SK-N-DZ (cell line): Measurements from ENCODE around the gene XDH.

ENCODE experiments used
- DNase-seq: peaks from one replicate; pipeline ENCODE4 v3.0.0-alpha.2; 2015; ENCODE audit warnings: low spot score

The XDH gene

DNA sequence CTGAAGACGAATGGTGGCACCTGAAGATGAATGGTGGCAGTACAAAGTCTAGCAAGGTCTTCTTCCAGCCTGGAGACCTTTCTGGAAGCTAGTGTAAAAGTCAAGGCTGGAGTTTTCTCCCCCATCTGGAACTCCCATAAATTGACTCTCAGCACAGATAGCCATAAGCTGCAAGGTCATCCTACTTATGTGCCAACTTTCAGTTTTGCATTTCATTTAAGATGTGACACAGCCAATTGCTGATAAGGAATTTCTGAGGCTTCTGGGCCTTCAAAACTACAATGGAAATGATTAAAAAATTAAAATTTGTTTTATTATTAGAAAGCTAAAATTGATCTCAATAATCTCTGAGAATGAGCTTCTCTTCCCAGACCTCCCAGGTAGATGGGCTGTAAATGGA, 10.2 kb downstream of the XDH start:
- DNase-seq: no peak

DNA sequence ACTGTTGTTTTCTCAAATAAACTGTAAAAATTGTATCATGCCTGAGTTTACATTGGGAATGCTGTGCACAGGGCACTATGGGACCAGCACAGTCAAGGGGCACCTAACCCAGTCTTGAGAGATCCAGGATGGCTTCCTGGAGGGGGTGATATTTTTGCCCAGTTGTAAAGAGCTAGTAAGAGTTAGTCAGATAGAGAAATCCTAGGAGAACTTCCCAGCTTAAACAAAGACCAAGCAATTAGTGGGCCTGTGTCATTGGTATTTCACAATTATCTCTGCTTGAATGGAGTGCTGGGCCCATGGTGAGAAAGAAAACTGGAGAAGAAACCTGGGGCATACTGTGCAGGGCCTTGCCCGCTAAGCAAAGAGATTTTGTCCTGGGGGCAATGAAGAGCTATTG, 12.2 kb downstream of the XDH start:
- no peak for DNase-seq

GRCh38 chr2:31401580-31401979, 13.0 kb downstream of the XDH start:
- DNase-seq: no peak

DNA sequence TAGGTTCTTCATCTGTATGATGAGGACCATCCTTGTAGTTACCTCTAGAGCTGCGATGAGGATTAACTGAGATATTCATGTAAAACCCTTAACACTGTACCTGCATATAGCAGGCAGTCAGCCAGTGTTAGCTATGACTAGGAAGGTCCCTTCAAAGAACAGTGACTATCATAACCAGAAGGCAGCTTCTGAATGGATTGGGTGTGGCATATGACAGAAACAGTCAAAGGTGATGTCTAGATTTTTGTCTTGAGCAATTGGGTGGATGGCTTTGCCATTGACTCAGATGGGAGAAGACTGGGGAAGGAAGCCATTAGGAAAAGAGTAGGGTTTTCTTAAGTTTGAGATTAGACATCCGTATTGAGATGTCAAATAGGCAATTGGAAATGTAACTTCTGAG, 15.7 kb downstream of the XDH start:
- DNase-seq: no peak

DNA sequence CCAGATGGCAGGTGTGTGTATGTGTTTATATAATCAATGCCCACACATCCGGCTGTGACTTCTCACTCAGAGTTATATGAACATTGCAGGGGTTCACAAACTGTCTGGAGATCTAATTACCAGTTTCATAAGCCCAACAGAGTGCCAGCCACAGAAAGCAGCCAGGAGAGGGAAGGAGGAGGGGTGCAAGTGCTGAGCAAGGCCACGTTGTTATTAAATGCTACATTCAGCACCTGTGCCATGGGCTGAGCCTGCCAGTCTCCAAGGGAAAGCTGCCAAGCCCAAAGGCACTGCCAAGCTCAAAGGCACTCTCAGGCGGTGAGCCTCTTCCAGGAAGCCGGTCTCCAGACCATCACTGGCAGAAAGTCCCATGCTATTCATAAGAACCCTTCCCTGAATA, 17.4 kb downstream of the XDH start:
- DNase-seq: no peak

GRCh38 chr2:31390324-31390723, 24.2 kb downstream of the XDH start:
- DNase-seq: no peak

- DNase-seq: no peak
Observed at GRCh38 chr2:31388736-31389135, 25.8 kb downstream of the XDH start.

GRCh38 chr2:31387850-31388249, 26.7 kb downstream of the XDH start:
- no peak for DNase-seq

DNA sequence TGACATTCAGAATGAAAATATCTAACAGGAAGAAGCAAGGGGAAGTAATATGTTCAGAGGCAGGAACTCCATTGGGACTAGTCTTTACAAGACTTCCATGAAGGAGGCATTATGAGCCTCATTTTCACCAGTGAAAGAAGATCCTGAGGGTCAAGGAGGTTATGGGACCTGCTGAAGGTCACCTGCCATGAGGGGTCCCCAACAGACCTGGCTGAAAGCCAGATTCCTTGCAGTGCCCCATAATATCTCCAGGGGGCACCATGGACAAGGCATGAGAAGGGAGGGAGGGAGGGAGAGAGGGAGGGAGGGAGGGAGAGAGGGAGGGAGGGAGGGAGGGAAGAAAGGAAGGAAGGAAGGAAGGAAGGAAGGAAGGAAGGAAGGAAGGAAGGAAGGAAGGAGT, 27.9 kb downstream of the XDH start:
- no peak for DNase-seq

DNA sequence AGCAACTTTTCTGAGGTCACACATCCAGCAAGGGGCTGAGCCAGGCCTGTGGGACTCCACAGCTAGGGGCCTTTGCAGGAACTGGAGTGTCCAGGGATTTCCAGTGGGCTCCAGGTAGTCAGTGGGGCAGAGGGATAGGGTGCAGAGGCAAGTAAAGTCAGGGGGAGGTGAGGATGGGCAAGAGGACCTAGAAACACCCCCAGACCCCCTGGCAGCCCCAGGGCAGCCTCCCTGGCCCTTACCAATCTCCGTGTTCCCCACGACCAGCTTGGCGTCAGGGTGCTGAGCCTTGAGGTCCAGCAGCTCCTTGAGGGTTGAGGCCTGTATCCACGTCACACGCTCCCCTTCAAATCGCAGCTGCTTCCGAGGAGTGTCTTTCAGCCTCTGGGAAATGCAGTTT, 28.4 kb downstream of the XDH start:
- DNase-seq: no peak

DNA sequence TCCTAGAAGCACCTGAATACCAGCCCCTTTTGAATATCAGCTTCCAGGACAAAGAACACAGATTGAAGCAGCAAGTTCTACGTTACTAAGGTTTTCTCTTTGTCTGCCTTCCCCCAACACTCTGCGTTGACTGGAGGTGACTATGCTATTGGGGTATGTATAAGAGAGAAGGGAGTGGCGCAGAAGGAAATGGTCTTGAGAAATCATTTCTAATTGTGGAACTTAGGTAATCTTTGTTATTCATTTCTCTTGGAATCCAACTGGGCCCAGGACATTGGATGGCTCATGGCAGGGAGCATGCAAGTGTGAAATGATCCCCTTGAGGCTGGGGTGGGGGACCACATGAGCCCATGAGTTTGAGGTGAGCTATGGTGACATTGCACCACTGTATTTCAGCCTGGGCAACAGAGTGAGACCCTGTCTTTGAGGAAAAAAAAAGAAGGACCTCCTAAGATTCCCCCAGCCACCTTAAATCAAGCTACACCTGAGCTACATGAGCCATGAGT, 29.7 kb downstream of the XDH start:
- no peak for DNase-seq

- DNase-seq: no peak
Observed at GRCh38 chr2:31384351-31384750, 30.2 kb downstream of the XDH start.

DNA sequence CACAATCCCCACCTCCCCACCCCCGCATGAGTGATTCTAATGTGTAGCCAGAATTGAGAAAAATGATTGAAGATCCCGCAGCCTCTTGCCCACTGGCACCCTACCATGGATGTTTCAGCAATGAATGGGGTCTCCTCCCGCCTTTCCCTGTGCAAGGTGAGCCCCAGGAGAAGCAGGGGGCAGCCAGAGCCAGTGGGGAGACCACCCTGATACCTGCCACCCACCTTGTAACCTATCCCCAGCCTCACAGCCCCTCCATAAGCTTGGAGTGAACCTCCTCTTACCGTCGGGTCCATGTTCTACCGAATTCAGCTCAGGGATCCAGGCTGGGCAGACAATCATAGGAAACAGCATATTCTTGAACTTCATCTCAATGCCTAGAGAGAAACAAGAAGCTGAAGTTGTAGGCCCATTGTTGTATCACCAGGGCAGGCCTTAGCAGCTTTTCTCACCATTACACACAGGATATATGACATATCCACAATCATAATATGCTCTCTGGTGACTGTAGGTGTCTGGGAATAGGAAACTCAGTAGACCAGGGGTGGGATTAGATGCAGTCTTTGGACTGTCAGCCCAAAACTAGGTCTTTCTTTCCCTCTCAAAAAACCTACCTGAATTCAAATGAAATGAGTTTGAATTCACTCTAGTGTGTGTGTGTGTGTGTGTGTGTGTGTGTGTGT, 30.9 kb downstream of the XDH start:
- DNase-seq: no peak

DNA sequence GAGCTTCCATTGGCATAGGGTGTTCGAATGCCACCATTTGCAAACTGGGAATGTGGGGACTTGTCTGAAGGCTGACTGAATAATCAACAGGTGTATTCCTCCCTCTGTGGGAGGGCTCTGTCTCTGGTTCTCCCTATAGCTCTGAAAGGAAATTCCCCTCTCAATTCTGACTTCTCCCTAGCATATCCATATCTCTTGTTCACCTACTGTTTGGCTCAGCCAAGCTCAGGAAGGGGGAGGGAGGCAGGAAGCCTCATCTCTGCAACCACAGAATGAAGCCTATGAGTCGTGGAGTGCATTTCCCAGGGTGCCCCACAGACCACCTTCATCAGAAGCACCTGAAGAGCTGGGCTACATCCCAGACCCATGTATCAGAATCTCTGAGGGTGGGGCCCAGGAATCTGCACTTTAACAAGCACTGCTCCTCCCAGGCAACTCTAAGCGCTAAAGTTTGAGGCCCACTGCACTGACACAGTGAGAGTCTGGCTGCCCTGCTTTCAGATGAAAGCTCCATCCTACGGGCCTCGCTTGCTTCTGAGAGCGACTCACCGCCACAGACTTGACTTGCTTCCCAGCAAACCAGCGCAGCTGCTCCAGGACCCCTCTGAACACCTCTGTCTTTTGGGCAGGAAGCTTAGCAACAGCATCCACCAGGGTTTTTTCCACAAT, 32.0 kb downstream of the XDH start:
- DNase-seq: no peak

GRCh38 chr2:31381601-31382000, 32.9 kb downstream of the XDH start:
- DNase-seq: no peak

- no peak for DNase-seq
Observed at GRCh38 chr2:31380243-31380642, 34.3 kb downstream of the XDH start.

- DNase-seq: no peak
Observed at GRCh38 chr2:31379747-31380146, 34.8 kb downstream of the XDH start.

DNA sequence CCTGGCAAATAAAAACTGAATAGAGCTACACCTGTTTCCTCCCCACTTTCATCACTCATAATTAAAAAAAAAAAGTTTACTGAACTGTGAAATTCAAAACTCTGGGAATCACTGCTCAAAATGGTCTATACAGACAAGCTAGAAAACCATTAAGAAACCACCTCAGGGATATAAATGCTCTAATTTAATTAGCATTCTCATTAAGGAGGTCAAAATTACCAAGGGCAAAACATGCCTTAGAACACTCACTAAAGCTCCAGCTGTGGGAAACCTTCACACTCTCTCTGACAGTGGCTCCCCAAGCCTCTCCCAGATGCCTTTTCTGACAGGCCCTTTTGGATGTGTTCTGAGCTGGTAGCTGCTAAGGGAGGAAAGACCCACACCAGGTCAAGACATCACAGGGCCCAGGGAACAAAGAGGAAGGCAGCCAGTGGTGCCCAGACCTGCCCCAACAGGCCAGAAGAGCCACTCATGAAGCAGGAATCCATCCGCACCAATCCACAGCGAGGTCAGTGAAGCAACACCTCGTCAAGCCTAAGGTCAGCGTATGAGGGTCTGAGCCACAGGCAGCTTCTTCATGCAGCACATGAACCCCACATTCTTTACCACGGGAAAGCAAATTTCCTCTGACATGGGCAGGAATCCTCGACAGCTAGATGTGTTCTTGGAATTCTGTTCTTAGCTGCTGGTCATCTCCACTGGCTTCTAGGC, 35.6 kb downstream of the XDH start:
- DNase-seq: no peak

DNA sequence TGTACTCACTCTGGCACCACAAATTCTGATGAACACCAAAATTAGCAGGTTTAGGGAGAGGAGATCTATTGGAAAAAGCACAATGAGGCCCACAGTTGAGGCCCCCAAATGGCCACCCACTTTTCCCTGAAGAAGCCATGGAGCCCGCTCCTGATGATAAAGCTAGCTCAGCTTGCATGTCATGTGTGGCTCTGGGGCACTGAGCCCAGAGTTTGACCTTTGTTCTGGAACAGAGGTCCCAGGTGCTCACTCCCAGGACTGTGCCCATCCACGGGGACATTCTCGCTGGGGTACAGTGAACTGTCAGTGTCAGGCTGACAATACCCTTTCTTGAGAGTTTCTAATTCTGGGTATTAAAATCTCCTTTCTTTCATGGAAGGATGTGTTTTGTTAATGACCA, 36.2 kb downstream of the XDH start:
- DNase-seq: no peak

- no peak for DNase-seq
Observed at GRCh38 chr2:31373127-31373526, 41.4 kb downstream of the XDH start.

DNA sequence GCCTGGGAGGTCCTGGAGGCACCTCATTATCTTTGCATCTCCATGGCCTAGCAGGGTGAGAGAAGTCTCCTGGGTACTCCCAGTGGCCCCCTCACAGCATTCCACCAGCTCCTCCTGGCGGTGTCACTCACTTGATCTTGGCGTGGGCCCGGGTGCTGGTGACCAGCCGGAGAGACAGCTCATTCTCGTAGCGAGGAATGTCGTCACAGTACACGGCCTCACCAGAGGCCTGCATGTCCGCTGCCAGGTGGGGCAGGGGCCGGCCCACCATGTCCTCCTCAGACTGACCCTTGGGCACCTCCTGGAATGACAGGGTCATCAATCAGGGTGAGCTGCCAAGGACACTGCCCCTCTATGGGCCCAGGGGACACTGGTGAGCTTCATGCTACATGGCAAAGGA, 42.4 kb downstream of the XDH start:
- no peak for DNase-seq

DNA sequence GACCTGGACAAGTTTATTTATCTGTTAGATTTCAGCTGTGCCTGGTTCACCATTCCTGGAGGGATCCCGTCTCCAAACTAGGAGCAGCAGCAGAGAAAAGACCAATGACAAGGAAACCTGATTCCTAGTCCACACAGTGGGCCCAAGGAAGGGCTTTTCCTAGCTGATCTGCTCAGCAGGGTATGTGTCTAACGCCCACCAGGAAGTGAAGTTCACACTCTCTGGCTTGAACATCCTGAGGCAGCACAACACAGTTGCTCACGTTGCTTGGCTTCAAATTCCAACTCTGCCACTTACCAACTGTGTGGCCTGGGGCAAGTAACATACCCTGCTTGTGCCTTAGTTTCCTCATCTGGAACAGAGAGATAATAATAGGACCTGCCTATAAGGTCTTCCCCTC, 42.9 kb downstream of the XDH start:
- DNase-seq: no peak

DNA sequence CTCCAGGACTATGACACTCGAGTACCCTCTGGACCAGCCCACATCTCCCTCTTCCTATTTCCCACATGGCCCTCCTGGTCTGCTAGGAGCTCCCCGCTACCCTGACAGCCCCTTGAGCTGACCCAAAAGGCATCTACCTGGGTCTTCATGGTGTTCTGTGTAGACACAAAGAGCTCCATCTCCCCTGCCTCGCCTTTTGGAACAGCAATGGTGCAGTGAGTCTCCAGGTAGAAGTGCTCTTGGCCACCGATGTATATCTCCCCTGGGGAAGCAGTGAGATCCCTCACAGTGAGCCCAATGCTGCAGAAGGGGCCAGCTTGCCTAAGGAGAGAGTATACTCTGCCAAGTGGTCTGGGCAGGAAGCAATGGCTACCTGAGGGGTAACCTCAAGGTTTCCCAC, 47.8 kb downstream of the XDH start:
- DNase-seq: no peak
